Cardiac fibroblast (primary cell): Measurements from ENCODE around the gene NSG1.

Experiments used
- DNase-seq, 2 donors: peaks; one replicate each; pipeline versions ENCODE4 v3.0.0 to v3.0.0-alpha.2; 2010; ENCODE audit warnings: low read depth in 2 of 2
- H3K4me3 ChIP-seq, 2 donors: replicated peaks in 1 of 2; 1 replicate in 1 of 2; 2 replicates in 1 of 2; pipeline ENCODE4 v1.5.1; 2011; ENCODE audit warnings: low read depth in 2 of 2, low read length in 2 of 2, mild to moderate bottlenecking in 2 of 2, moderate library complexity in 1 of 2
- TF ChIP-seq, protein P1 (sequence below): IDR thresholded peaks from one replicate; pipeline ENCODE4 v1.5.1; 2011; ENCODE audit warnings: low read depth, mild to moderate bottlenecking, low read length, inconsistent platforms

The NSG1 gene

DNA sequence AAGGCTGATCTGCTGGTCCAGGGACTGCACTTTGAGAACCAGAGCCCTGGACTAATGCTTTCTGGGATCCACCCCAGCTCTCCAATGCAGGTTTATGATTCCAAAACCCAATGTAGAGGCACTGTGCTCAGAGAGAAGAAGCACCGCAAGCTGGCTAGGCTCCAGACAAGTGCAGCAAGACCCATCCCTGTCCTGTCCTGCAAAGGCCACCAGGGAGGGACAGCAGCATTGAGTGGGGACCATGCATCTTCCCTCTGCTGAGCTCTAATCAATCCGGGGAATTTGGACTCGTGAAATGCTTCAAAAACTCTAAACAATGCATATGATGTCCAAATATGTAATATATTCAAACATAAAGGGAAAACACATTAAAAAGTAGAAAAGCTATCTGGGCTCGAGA, 10.8 kb upstream of the NSG1 start:
- H3K4me3 ChIP-seq: no peak overlapping the region
- DNase-seq: no peak
- TF ChIP-seq, protein P1, sequence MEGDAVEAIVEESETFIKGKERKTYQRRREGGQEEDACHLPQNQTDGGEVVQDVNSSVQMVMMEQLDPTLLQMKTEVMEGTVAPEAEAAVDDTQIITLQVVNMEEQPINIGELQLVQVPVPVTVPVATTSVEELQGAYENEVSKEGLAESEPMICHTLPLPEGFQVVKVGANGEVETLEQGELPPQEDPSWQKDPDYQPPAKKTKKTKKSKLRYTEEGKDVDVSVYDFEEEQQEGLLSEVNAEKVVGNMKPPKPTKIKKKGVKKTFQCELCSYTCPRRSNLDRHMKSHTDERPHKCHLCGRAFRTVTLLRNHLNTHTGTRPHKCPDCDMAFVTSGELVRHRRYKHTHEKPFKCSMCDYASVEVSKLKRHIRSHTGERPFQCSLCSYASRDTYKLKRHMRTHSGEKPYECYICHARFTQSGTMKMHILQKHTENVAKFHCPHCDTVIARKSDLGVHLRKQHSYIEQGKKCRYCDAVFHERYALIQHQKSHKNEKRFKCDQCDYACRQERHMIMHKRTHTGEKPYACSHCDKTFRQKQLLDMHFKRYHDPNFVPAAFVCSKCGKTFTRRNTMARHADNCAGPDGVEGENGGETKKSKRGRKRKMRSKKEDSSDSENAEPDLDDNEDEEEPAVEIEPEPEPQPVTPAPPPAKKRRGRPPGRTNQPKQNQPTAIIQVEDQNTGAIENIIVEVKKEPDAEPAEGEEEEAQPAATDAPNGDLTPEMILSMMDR: no peak

DNA sequence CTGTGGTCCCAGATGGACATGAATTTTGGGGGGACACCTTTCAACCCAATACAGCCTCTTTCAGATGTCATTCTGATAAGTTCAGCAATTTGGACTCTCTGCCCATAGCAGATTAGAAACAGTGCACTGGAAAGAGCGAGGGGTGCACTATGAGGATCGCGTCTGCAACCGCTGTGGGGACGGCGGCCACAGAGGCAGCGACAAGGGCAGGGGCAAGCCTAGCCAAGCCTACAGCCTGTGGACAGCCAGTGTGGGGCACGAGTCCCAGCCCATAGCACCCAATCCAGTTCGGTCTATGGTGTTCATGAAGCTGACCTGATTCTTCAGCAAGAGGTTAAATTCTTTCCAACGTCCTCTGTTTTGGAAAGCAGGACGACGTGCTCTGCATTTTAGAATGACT, 9.7 kb upstream of the NSG1 start:
- TF ChIP-seq, protein P1: no peak
- no peak overlapping the region for H3K4me3 ChIP-seq
- no peak for DNase-seq

GRCh38 chr4:4377732-4378460, 9.0 kb upstream of the NSG1 start:
- no peak overlapping the region for H3K4me3 ChIP-seq
- DNase-seq: peak in 1 of 2 donors; percentile 54
- TF ChIP-seq, protein P1: no peak

- TF ChIP-seq, protein P1: no peak
- no peak for DNase-seq
- no peak overlapping the region for H3K4me3 ChIP-seq
Measured at GRCh38 chr4:4379540-4380087, 7.3 kb upstream of the NSG1 start.

DNA sequence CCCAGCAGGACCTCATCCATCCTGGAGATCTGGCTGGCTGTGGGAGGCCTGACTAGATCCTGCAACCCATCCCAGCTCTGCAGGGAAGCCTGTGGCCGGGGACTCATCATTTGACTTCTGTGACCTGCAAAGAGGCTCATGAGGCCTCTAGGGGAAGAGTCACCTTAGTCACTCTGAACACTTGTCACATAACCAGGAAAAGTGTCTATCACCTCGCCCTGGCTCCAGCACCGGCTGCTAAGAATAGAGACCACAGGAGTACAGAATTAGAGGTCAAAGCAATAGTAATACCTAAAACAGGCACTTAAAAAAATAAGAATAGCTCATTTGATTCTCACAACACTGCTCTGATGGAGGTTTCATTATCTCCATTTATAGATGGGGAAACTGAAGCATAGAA, 3.8 kb upstream of the NSG1 start:
- no peak for DNase-seq
- H3K4me3 ChIP-seq: no peak overlapping the region

DNA sequence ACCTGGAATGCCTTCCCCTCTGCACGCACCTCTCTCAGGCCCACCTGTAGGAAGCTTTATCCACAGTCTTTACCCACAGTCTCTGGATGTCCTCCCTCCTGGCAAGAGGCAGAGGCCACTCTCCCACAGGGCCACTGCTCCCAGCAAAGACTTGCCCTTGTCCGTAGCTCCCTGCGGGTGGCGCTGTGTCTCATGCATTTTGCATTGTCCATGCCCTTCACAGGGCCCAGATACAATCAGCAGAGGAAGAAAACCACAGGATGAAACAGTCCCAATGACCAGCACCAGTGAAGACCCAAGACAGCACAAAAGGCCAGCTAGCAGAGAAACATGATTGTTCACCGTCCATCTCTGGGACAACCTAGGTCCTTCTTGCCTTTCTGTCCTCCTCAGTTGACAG, 2.1 kb upstream of the NSG1 start:
- peak; percentile 41 to 43 for DNase-seq
- H3K4me3 ChIP-seq: no peak overlapping the region
- TF ChIP-seq, protein P1: peak; percentile 27

More for the DNA sequence above, 3.8 kb upstream of the NSG1 start:
- TF ChIP-seq, protein P1: no peak
